ENCODE results near the gene CAMTA1.

The CAMTA1 gene

DNA sequence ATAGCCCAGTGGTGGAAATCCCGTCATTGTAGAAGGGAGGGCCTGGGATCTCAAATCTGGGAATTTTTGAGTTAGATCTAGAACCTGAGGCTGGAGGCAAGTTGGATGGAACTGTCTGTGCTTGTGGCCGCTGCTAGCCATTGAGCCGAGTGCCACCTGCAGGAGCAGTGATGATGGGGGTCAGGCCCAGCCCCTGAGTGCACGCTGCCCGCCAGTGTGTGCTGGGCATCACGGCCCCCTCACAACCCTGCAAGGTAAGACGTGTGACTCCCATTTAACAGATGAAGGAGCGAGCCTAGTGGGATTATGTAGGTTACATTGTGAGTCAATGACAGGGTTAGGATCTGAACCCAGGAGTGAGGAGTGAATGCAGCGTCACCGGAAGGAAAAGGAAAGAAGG is 407.2 kb downstream of the CAMTA1 start:
- no peak for ATAC-seq
- no peak for TF ChIP-seq CSDC2 (CRISPR knock-in tag; IDR thresholded peaks at IDR 0.05)
- no peak for TF ChIP-seq ZNF565 (CRISPR knock-in tag; conservative IDR thresholded peaks at IDR 0.05; ENCODE audit: low read depth)
- TF ChIP-seq ZFP30 (CRISPR knock-in tag; IDR thresholded peaks at IDR 0.05) = no peak
- TF ChIP-seq, protein P1, sequence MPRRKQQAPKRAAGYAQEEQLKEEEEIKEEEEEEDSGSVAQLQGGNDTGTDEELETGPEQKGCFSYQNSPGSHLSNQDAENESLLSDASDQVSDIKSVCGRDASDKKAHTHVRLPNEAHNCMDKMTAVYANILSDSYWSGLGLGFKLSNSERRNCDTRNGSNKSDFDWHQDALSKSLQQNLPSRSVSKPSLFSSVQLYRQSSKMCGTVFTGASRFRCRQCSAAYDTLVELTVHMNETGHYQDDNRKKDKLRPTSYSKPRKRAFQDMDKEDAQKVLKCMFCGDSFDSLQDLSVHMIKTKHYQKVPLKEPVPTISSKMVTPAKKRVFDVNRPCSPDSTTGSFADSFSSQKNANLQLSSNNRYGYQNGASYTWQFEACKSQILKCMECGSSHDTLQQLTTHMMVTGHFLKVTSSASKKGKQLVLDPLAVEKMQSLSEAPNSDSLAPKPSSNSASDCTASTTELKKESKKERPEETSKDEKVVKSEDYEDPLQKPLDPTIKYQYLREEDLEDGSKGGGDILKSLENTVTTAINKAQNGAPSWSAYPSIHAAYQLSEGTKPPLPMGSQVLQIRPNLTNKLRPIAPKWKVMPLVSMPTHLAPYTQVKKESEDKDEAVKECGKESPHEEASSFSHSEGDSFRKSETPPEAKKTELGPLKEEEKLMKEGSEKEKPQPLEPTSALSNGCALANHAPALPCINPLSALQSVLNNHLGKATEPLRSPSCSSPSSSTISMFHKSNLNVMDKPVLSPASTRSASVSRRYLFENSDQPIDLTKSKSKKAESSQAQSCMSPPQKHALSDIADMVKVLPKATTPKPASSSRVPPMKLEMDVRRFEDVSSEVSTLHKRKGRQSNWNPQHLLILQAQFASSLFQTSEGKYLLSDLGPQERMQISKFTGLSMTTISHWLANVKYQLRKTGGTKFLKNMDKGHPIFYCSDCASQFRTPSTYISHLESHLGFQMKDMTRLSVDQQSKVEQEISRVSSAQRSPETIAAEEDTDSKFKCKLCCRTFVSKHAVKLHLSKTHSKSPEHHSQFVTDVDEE (CRISPR knock-in tag; IDR thresholded peaks at IDR 0.05) = no peak
- no peak for TF ChIP-seq OSR1 (CRISPR knock-in tag; IDR thresholded peaks at IDR 0.05)
- TF ChIP-seq, protein P2, sequence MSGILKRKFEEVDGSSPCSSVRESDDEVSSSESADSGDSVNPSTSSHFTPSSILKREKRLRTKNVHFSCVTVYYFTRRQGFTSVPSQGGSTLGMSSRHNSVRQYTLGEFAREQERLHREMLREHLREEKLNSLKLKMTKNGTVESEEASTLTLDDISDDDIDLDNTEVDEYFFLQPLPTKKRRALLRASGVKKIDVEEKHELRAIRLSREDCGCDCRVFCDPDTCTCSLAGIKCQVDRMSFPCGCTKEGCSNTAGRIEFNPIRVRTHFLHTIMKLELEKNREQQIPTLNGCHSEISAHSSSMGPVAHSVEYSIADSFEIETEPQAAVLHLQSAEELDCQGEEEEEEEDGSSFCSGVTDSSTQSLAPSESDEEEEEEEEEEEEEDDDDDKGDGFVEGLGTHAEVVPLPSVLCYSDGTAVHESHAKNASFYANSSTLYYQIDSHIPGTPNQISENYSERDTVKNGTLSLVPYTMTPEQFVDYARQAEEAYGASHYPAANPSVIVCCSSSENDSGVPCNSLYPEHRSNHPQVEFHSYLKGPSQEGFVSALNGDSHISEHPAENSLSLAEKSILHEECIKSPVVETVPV (CRISPR knock-in tag; IDR thresholded peaks at IDR 0.05) = no peak
- no peak for TF ChIP-seq ISL1 (CRISPR knock-in tag; IDR thresholded peaks at IDR 0.05)
- no peak for TF ChIP-seq ZFP3 (CRISPR knock-in tag; IDR thresholded peaks at IDR 0.05)
- TF ChIP-seq TCF4 (CRISPR knock-in tag; IDR thresholded peaks at IDR 0.05; ENCODE audit: borderline replicate concordance) = no peak
- no peak for TF ChIP-seq GLIS3 (CRISPR knock-in tag; IDR thresholded peaks at IDR 0.05)
- TF ChIP-seq ESRRG (CRISPR knock-in tag; IDR thresholded peaks at IDR 0.05) = no peak
- TF ChIP-seq BACH2 (CRISPR knock-in tag; IDR thresholded peaks at IDR 0.05; ENCODE audit: borderline replicate concordance) = no peak
- TF ChIP-seq ZC3H10 (CRISPR knock-in tag; IDR thresholded peaks at IDR 0.05) = no peak
- TF ChIP-seq ARNTL (CRISPR knock-in tag; IDR thresholded peaks at IDR 0.05; ENCODE audit: borderline replicate concordance, low read depth) = no peak
- TF ChIP-seq TOX (CRISPR knock-in tag; IDR thresholded peaks at IDR 0.05; ENCODE audit: borderline replicate concordance) = no peak
- TF ChIP-seq, protein P3, sequence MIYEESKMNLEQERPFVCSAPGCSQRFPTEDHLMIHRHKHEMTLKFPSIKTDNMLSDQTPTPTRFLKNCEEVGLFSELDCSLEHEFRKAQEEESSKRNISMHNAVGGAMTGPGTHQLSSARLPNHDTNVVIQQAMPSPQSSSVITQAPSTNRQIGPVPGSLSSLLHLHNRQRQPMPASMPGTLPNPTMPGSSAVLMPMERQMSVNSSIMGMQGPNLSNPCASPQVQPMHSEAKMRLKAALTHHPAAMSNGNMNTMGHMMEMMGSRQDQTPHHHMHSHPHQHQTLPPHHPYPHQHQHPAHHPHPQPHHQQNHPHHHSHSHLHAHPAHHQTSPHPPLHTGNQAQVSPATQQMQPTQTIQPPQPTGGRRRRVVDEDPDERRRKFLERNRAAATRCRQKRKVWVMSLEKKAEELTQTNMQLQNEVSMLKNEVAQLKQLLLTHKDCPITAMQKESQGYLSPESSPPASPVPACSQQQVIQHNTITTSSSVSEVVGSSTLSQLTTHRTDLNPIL (CRISPR knock-in tag; IDR thresholded peaks at IDR 0.05; ENCODE audit: low read depth) = no peak

DNA sequence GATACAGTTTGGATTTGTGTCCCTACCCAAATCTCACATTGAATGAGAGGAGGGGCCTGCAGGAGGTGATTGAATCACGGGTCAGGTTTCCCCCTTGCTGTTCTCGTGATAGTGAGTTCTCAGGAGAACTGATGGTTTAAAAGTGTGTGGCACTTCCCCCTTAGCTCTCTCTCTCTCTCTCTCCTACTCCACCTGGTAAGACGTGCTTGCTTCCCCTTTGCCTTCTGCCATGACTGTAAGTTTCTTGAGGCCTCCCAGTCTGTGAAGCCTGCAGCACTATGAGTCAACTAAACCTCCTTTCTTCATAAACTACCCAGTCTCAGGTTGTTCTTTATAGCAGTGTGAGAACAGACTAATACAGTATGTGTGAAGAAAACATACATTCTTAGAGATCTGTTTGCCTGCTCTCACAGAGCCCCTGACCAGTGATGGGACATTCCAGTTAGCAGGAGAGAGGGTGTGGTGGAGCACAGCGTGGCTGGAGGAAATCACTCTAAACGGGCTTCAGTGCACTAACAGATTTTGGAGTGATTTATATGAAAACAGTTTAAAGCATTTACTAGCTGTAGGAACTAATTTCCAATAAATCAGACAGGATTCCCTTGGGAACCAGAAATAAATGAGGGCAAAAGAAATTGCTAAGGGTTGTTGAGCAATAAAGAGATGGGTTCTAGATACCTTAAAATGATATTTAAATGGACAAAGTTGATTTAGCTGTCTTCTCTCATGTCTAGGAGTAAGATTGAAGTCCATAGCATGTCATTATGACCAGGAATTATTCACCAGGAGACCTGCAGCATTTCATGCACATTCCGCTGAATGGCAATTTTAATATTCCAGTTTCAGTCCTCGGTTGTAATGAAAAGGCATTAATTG is 411.0 kb downstream of the CAMTA1 start:
- no peak for ATAC-seq
- TF ChIP-seq BACH2 (CRISPR knock-in tag; IDR thresholded peaks at IDR 0.05; ENCODE audit: borderline replicate concordance) (no peak), ARNTL (CRISPR knock-in tag; IDR thresholded peaks at IDR 0.05; ENCODE audit: borderline replicate concordance, low read depth) (no peak), CSDC2 (CRISPR knock-in tag; IDR thresholded peaks at IDR 0.05) (no peak), ZNF565 (CRISPR knock-in tag; conservative IDR thresholded peaks at IDR 0.05; ENCODE audit: low read depth) (no peak), ZNF8 (CRISPR knock-in tag; IDR thresholded peaks at IDR 0.05) (no peak), ZC3H10 (CRISPR knock-in tag; IDR thresholded peaks at IDR 0.05) (no peak), TCF4 (CRISPR knock-in tag; IDR thresholded peaks at IDR 0.05; ENCODE audit: borderline replicate concordance) (no peak)
- TF ChIP-seq, protein P4, sequence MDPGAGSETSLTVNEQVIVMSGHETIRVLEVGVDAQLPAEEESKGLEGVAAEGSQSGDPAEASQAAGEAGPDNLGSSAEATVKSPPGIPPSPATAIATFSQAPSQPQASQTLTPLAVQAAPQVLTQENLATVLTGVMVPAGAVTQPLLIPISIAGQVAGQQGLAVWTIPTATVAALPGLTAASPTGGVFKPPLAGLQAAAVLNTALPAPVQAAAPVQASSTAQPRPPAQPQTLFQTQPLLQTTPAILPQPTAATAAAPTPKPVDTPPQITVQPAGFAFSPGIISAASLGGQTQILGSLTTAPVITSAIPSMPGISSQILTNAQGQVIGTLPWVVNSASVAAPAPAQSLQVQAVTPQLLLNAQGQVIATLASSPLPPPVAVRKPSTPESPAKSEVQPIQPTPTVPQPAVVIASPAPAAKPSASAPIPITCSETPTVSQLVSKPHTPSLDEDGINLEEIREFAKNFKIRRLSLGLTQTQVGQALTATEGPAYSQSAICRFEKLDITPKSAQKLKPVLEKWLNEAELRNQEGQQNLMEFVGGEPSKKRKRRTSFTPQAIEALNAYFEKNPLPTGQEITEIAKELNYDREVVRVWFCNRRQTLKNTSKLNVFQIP (CRISPR knock-in tag; IDR thresholded peaks at IDR 0.05; ENCODE audit: borderline replicate concordance, low read depth) = no peak
- TF ChIP-seq, protein P2 (CRISPR knock-in tag; IDR thresholded peaks at IDR 0.05) = no peak
- TF ChIP-seq, protein P1 (CRISPR knock-in tag; IDR thresholded peaks at IDR 0.05) = no peak
